ENCODE data around the gene ZNF568.

Gene ZNF568

GRCh38 chr19:36997843-36998235 lies 81.7 kb downstream of the ZNF568 start:
- FAIRE-seq (no peak), DNase-seq (ENCODE audit: low spot score) (no peak)

GRCh38 chr19:36999313-36999712 lies 83.2 kb downstream of the ZNF568 start:
- no peak for DNase-seq (ENCODE audit: low spot score)
- FAIRE-seq, result no peak

- DNase-seq (ENCODE audit: low spot score), result no peak
- no peak for FAIRE-seq
These were observed 91.6 kb downstream of the ZNF568 start for GRCh38 chr19:37007587-37008220.

DNA sequence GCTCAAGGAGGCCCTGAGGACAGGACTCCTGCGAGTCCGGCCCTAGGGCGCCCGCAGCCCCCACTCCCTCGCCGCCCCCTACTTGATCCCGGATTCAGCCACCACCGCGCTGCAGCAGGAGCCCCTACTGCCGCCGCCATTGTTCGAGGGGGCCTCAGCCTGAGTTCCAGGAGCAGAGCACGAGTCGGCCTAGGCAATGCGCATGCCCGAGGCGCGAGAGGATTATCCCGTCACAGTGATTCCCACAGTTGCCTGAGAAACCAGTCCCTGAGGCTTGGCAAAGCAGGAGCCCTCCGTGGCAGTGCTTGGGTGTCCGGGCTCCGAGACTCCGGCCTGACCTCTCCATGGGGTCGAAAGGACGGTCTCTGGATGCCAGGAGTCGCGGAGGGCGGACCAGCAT lies 93.7 kb downstream of the ZNF568 start:
- DNase-seq (ENCODE audit: low spot score) (no peak), FAIRE-seq (no peak)

DNA sequence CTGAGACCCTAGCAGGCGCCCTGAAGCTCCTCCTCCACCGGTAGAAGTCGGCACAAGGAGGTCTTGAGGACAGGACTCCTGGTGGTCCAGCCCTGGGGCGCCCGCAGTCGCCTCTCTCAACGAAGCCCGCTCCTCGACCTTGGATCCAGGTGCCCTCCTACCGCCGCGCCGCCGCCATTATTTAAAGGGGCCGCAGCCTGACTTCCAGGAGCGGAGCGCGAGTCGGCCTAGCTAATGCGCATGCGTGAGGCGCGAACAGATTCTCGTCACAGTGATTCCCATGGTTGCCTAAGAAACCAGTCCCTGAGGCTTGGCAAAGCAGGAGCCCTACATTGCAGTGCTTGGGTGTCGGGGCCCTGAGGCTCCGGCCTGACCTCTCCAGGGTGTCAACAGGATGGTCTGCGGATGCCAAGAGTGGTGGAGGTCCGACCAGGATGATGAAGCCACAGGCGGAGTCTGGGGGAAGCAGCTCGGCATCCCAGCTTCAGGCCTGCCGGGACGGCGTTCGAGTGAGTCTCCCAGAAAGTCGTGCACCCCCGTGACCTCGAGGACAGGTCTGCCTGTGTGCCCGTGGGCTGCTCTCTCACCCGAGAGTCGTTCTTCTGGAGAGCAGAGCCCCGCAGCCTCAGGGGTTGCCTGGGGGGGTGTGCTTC lies 96.1 kb downstream of the ZNF568 start:
- DNase-seq (ENCODE audit: low spot score), result no peak
- no peak for FAIRE-seq

GRCh38 chr19:37014456-37014855 lies 98.3 kb downstream of the ZNF568 start:
- DNase-seq (ENCODE audit: low spot score), result no peak
- FAIRE-seq, result no peak

GRCh38 chr19:37045140-37045539 lies 129.0 kb downstream of the ZNF568 start:
- FAIRE-seq, result no peak
- no peak for DNase-seq (ENCODE audit: low spot score)
